ENCODE results near the gene UBXN7. TPM values are rescaled to one million over a fixed set of nuclear protein-coding genes. Genes with fewer than 3 reads are reported as not detected.
"Not testable (repeated sequence)": the region's sequence is repeated elsewhere in the genome, so short reads cannot be mapped to it uniquely, and the experiment has no call there.

UBXN7 gene
- total RNA-seq, 1 donor from 2014 or later = 31.0 TPM

- no peak for DNase-seq (ENCODE audit: extremely low read depth, low read depth, low spot score)
Observed at GRCh38 chr3:196321162-196321561, 111.1 kb downstream of the UBXN7 start.

DNA sequence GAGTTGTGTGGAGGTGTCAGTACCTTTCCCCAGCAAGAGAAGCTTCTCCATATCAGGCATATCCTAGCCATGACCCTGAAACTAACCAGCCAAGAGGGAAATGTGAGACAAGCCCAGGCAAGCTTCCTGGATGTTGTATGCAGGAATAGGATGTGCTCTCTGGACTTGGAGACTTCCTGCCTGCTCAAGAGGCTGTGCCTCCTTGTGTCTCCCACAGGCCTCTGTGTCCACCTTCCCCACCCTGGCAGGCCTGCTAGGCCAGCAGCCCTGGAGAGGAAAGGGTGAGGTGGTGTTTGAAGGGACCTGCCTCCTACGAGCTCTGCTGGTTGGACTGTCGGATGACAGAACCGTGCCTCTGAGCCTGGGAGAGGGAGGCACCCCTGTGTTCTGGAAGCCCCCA lies 112.1 kb downstream of the UBXN7 start:
- no peak for DNase-seq (ENCODE audit: extremely low read depth, low read depth, low spot score)

GRCh38 chr3:196317687-196318467 lies 114.3 kb downstream of the UBXN7 start, which contains the start of gene DYNLT2B:
DYNLT2B (minus strand) TSS chr3:196318240; CDS start chr3:196318152, 88 bp downstream.
- no peak for DNase-seq (ENCODE audit: extremely low read depth, low read depth, low spot score)

DNA sequence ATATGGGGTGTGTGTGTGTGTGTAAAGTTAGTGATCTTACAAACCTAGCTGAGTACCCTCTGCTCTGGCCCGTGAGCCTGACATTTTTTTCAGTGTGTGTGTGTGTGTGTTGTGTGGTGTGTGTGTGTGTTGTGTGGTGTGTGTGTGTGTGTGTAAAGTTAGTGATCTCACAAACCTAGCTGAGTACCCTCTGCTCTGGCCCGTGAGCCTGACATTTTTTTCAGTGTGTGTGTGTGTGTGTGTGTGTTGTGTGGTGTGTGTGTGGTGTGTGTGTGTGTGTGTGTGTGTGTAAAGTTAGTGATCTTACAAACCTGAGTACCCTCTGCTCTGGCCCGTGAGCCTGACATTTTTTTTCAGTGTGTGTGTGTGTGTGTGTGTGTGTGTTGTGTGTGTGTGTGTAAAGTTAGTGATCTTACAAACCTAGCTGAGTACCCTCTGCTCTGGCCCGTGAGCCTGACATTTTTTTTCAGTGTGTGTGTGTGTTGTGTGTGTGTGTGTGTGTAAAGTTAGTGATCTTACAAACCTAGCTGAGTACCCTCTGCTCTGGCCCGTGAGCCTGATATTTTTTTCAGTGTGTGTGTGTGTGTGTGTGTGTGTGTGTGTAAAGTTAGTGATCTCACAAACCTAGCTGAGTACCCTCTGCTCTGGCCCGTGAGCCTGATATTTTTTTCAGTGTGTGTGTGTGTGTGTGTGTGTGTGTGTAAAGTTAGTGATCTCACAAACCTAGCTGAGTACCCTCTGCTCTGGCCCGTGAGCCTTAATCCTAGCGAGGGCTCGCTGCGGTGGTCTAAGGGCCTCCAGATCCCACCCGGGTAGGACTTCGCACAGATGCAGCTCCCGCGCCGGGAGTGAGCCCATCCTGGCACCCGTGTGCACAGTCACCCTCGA lies 115.2 kb downstream of the UBXN7 start:
- DNase-seq (ENCODE audit: extremely low read depth, low read depth, low spot score) = not testable (repeated sequence)

- no peak for DNase-seq (ENCODE audit: extremely low read depth, low read depth, low spot score)
Observed at GRCh38 chr3:196315821-196316220, 116.4 kb downstream of the UBXN7 start.

- no peak for DNase-seq (ENCODE audit: extremely low read depth, low read depth, low spot score)
Observed at GRCh38 chr3:196314597-196314996, 117.6 kb downstream of the UBXN7 start.

GRCh38 chr3:196314086-196314485 lies 118.1 kb downstream of the UBXN7 start:
- DNase-seq (ENCODE audit: extremely low read depth, low read depth, low spot score) = not testable (repeated sequence)

DNA sequence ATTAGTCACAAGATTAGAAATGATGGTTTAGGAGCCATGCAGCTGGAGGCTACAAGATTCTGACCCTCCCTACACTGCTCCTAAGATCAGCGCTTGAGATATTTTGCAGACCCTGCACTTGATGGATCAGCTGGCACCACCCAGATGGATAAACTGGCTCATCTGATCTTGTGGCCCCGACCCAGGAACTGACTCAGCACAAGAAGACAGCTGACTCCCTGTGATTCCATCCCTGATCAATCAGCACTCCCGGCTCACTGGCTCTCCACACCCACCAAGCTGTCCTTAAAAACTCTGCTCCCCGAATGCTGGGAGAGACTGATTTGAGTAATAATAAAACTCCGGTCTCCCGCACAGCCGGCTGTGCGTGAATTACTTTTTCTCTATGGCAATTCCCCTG lies 129.3 kb downstream of the UBXN7 start:
- DNase-seq (ENCODE audit: extremely low read depth, low read depth, low spot score) = not testable (repeated sequence)

- not testable (repeated sequence) for DNase-seq (ENCODE audit: extremely low read depth, low read depth, low spot score)
Observed at GRCh38 chr3:196302551-196302950, 129.7 kb downstream of the UBXN7 start.

- no peak for DNase-seq (ENCODE audit: extremely low read depth, low read depth, low spot score)
Observed at GRCh38 chr3:196298521-196298920, 133.7 kb downstream of the UBXN7 start.

Other genes with a start within 250 kb of the UBXN7 start
- gene ZDHHC19, start 221.0 kb downstream of the UBXN7 start, total RNA-seq = not detected in 2 replicates
- gene SLC51A, start 215.9 kb downstream of the UBXN7 start, total RNA-seq = not detected in 2 replicates
- gene PCYT1A, start 144.7 kb downstream of the UBXN7 start, total RNA-seq = 98.9 and 103 TPM in 2 replicates
- gene DYNLT2B, start 114.2 kb downstream of the UBXN7 start, total RNA-seq = 12.6 and 16.5 TPM in 2 replicates
- gene TM4SF19, start 94.0 kb downstream of the UBXN7 start, total RNA-seq = 0.44 and 1.8 TPM in 2 replicates
- gene RNF168, start 71.3 kb upstream of the UBXN7 start, total RNA-seq = 9.7 and 15.1 TPM in 2 replicates
- not detected in 2 replicates for gene SMCO1, start 82.9 kb upstream of the UBXN7 start, total RNA-seq
- gene WDR53, start 136.1 kb upstream of the UBXN7 start, total RNA-seq = 4.5 and 7.6 TPM in 2 replicates
- 9.8 and 10.2 TPM in 2 replicates for gene FBXO45, start 136.2 kb upstream of the UBXN7 start, total RNA-seq
- gene NRROS, start 207.3 kb upstream of the UBXN7 start, total RNA-seq = 12.4 and 16.4 TPM in 2 replicates